Keratinocyte (primary cell): Measurements from ENCODE around the gene TACR1. TPM values are rescaled to one million over a fixed set of nuclear protein-coding genes. Genes with fewer than 3 reads are reported as not detected.

ENCODE experiments used
- DNase-seq: peaks from one replicate; pipeline ENCODE4 v3.0.0-alpha.2; 2011; ENCODE audit warnings: low read depth, missing footprints, low spot score
- FAIRE-seq: peaks from 2 replicates; lab custom pipeline; 2011; peaks lifted over from hg19 to GRCh38; lab: Jason Lieb, UNC
- H2AFZ ChIP-seq: 2 replicates; pipeline ENCODE4 v1.6.0; 2012; ENCODE audit warnings: low read length, control low read depth, inconsistent platforms; ENCODE audit not compliant: control insufficient read depth
- H3K27ac ChIP-seq: 2 replicates; pipeline ENCODE4 v1.5.1; 2011; ENCODE audit warnings: low read length; ENCODE audit not compliant: control insufficient read depth, insufficient read depth
- H3K27me3 ChIP-seq: 3 replicates; pipeline ENCODE4 v1.6.0; 2011; ENCODE audit warnings: low read length; ENCODE audit not compliant: control insufficient read depth, insufficient read depth; ENCODE audit errors: extremely low read depth
- H3K36me3 ChIP-seq, 2 experiments: 2 replicates in 1 of 2; 3 replicates in 1 of 2; pipeline ENCODE4 v1.5.1; 2011; ENCODE audit warnings: low read length in 2 of 2, mild to moderate bottlenecking in 1 of 2; ENCODE audit not compliant: control insufficient read depth in 2 of 2, insufficient read depth in 2 of 2; ENCODE audit errors: extremely low read depth in 1 of 2
- H3K4me1 ChIP-seq: 3 replicates; pipeline ENCODE4 v1.5.1; 2011; ENCODE audit warnings: low read length; ENCODE audit not compliant: control insufficient read depth, insufficient read depth; ENCODE audit errors: extremely low read depth
- H3K4me2 ChIP-seq: 3 replicates; pipeline ENCODE4 v1.6.0; 2011; ENCODE audit warnings: low read depth, low read length; ENCODE audit not compliant: control insufficient read depth, insufficient read depth; ENCODE audit errors: extremely low read depth
- H3K4me3 ChIP-seq, 3 experiments: fragments of 200-600 bp in 1 of 3; sonication (generic) in 1 of 3; 2 replicates in 2 of 3; 3 replicates in 1 of 3; pipeline ENCODE4 v1.5.1; 2011 to 2016; ENCODE audit warnings: low read length in 3 of 3, mild to moderate bottlenecking in 3 of 3, control low read depth in 2 of 3, inconsistent platforms in 1 of 3, low read depth in 1 of 3, mixed read lengths in 1 of 3, mixed run types in 1 of 3, moderate library complexity in 1 of 3; ENCODE audit not compliant: control insufficient read depth in 2 of 3, insufficient read depth in 2 of 3; ENCODE audit errors: extremely low read depth in 1 of 3
- H3K79me2 ChIP-seq: 2 replicates; pipeline ENCODE4 v1.6.0; 2012; ENCODE audit warnings: low read length; ENCODE audit not compliant: control insufficient read depth, insufficient read depth
- H3K9ac ChIP-seq: 3 replicates; pipeline ENCODE4 v1.6.0; 2011; ENCODE audit warnings: low read length; ENCODE audit not compliant: control insufficient read depth, insufficient read depth; ENCODE audit errors: extremely low read depth
- H3K9me1 ChIP-seq: 3 replicates; pipeline ENCODE4 v1.6.0; 2011; ENCODE audit warnings: low read length; ENCODE audit not compliant: control insufficient read depth, insufficient read depth; ENCODE audit errors: extremely low read depth
- H3K9me3 ChIP-seq: 2 replicates; pipeline ENCODE4 v1.5.1; 2012; ENCODE audit warnings: low read depth, low read length; ENCODE audit not compliant: control insufficient read depth
- H4K20me1 ChIP-seq: 3 replicates; pipeline ENCODE4 v1.6.0; 2011; ENCODE audit warnings: low read length; ENCODE audit not compliant: control insufficient read depth, insufficient read depth; ENCODE audit errors: extremely low read depth
- CTCF ChIP-seq, 3 experiments: IDR thresholded peaks in 1 of 3; conservative IDR thresholded peaks in 1 of 3; optimal IDR thresholded peaks in 1 of 3; 2 replicates in 2 of 3; 3 replicates in 1 of 3; pipeline versions ENCODE3 to v1.5.1; 2011; ENCODE audit warnings: low read length in 3 of 3, mild to moderate bottlenecking in 3 of 3, moderate library complexity in 2 of 3, control low read depth in 1 of 3, inconsistent platforms in 1 of 3; ENCODE audit not compliant: insufficient read depth in 2 of 3; ENCODE audit errors: extremely low read depth in 1 of 3
- EZH2 ChIP-seq: IDR thresholded peaks from one replicate; pipeline ENCODE4 v1.6.1; 2012; ENCODE audit warnings: inconsistent platforms, mild to moderate bottlenecking, low read length, moderate library complexity
- dilution Hi-C: fragments of 300-500 bp; cut with MboI; formaldehyde crosslinking; loops from one replicate; pipeline ENCODE4 v1.7.0; 2020; ENCODE audit warnings: low sequenced_read_pairs; ENCODE audit not compliant: extremely low pct_ligation_motif_present
- polyA plus RNA-seq, 5 experiments: library from polyadenylated mRNA; depleted of rRNA in 3 of 5; stranded (reverse) in 3 of 5; stranded (forward) in 1 of 5; unstranded in 1 of 5; fragments of >200 nt; gene quantifications; 1 replicate in 1 of 5; 2 replicates in 3 of 5; 3 replicates in 1 of 5; pipeline versions ENCODE4 v1.2.1 to v1.2.3, GENCODE V29; 2011 to 2012; ENCODE audit warnings: missing spikeins in 2 of 5, low read depth in 1 of 5, low replicate concordance in 1 of 5

Gene TACR1
- polyA plus RNA-seq, 1 donor (not counting 4 experiments of a cell fraction or from before 2014, with no cell fraction given) = not detected

- Histone ChIP-seq H3K9me1 (no peaks in the 10 kb centered on the region), H3K4me2 (no peak overlapping the region), H3K27me3 (no peaks in the 10 kb centered on the region), H3K27ac (no peak overlapping the region), H2AFZ (no peak overlapping the region), H3K9ac (no peak overlapping the region), H4K20me1 (no peaks in the 10 kb centered on the region), H3K79me2 (no peaks in the 10 kb centered on the region), H3K36me3 (no peaks in the 10 kb centered on the region), H3K4me1 (no peaks in the 10 kb centered on the region), H3K9me3 (no peaks in the 10 kb centered on the region), H3K4me3 (no peak overlapping the region)
- FAIRE-seq (peak; percentile 43), DNase-seq (no peak)
- dilution Hi-C loops = loop anchor here (25.0 kb wide), 1 partner anchor 188 kb away; no protein-coding TSS in a partner anchor
- no peak for TF ChIP-seq CTCF (optimal IDR thresholded peaks at IDR 0.05 in 1 of 3, IDR thresholded peaks at IDR 0.05 in 1 of 3, conservative IDR thresholded peaks at IDR 0.05 in 1 of 3; ENCODE audit: extremely low read depth in 1 of 3, insufficient read depth in 2 of 3, low read length in 3 of 3)
- no peak for TF ChIP-seq EZH2
Observed at GRCh38 chr2:75224636-75225094, 25.3 kb upstream of the TACR1 start.

GRCh38 chr2:75222527-75222926 is 23.2 kb upstream of the TACR1 start:
- H3K9ac ChIP-seq = no peak overlapping the region
- no peaks in the 10 kb centered on the region for H4K20me1 ChIP-seq
- no peak overlapping the region for H3K4me3 ChIP-seq
- H3K79me2 ChIP-seq = no peaks in the 10 kb centered on the region
- H3K36me3 ChIP-seq = no peaks in the 10 kb centered on the region
- no peak overlapping the region for H3K27ac ChIP-seq
- DNase-seq = no peak
- no peak overlapping the region for H3K4me2 ChIP-seq
- no peaks in the 10 kb centered on the region for H3K27me3 ChIP-seq
- no peaks in the 10 kb centered on the region for H3K9me3 ChIP-seq
- FAIRE-seq = no peak
- H2AFZ ChIP-seq = peak overlapping the region; percentile 23
- no peaks in the 10 kb centered on the region for H3K9me1 ChIP-seq
- TF ChIP-seq EZH2 = no peak
- TF ChIP-seq CTCF (optimal IDR thresholded peaks at IDR 0.05 in 1 of 3, IDR thresholded peaks at IDR 0.05 in 1 of 3, conservative IDR thresholded peaks at IDR 0.05 in 1 of 3; ENCODE audit: extremely low read depth in 1 of 3, insufficient read depth in 2 of 3, low read length in 3 of 3) = no peak
- dilution Hi-C loops = no loop called here
- no peaks in the 10 kb centered on the region for H3K4me1 ChIP-seq
